Heart left ventricle (tissue), 13 donors: Measurements from ENCODE around the gene ABCB1.

Experiments used
- POLR2A ChIP-seq, 2 donors: fragments of 450-650 bp; IDR thresholded peaks; one replicate each; pipeline ENCODE4 v1.6.1; 2017; ENCODE audit warnings: antibody characterized with exemption in 2 of 2, mild to moderate bottlenecking in 2 of 2, moderate library complexity in 2 of 2
- TF ChIP-seq, protein P1 (sequence below), 12 donors: fragments of 200-600 bp; sonication (generic) in 4 of 12; IDR thresholded peaks; one replicate each; pipeline versions ENCODE4 v1.5.0 to v1.8.0; 2018 to 2022; ENCODE audit warnings: antibody characterized with exemption in 12 of 12, mild to moderate bottlenecking in 5 of 12
- donor health status: ischemic (EF 13 %, LVEDD 7.1; RV severe dilation, severe dysfunction).
- donor health status: DM: no; HTN: yes; CAD: no.
- donor health status: DM: no; HTN: no; CAD: no.
- donor health status: ischemic (EF 25% LVEDD 6.9; RV normal size, moderate dysfunction).
- donor health status: ischemic (EF 25% LVEDD 5.7; RV mildly dilated, moderate dysfunction).
- donor health status: ischemic (EF 35%, LVEDD 5.7; RV mildly dilated, moderate dysfunction).
- donor health status: nonischemic (EF 11% LVEDD 7.7; RV severe dilation, severe dysfunction).
- donor health status: DM: yes; HTN: yes; CAD: no.
- donor health status: PGD.
- donor health status: ischemic (EF 29% LVEDD 5.4; RV normal size, mild dysfunction).
- donor health status: nonischemic (EF 23%, LVEDD 6.1; RV moderate dilation, normal function).

GRCh38 chr7:87575521-87575920 is 25.2 kb downstream of the ABCB1 start:
- TF ChIP-seq POLR2A (IDR thresholded peaks at IDR 0.05), result no peak
- TF ChIP-seq, protein P1, sequence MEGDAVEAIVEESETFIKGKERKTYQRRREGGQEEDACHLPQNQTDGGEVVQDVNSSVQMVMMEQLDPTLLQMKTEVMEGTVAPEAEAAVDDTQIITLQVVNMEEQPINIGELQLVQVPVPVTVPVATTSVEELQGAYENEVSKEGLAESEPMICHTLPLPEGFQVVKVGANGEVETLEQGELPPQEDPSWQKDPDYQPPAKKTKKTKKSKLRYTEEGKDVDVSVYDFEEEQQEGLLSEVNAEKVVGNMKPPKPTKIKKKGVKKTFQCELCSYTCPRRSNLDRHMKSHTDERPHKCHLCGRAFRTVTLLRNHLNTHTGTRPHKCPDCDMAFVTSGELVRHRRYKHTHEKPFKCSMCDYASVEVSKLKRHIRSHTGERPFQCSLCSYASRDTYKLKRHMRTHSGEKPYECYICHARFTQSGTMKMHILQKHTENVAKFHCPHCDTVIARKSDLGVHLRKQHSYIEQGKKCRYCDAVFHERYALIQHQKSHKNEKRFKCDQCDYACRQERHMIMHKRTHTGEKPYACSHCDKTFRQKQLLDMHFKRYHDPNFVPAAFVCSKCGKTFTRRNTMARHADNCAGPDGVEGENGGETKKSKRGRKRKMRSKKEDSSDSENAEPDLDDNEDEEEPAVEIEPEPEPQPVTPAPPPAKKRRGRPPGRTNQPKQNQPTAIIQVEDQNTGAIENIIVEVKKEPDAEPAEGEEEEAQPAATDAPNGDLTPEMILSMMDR (IDR thresholded peaks at IDR 0.05), result no peak
